Right lobe of liver (tissue), 4 donors: Measurements from ENCODE around the gene CFAP221.

Experiments used
- POLR2A ChIP-seq: fragments of 450-650 bp; IDR thresholded peaks from one replicate; pipeline ENCODE4 v1.6.1; 2017; ENCODE audit warnings: antibody characterized with exemption, mild to moderate bottlenecking
- TF ChIP-seq, protein P1 (sequence below), 4 donors: fragments of 200-600 bp in 3 of 4; fragments of 450-650 bp in 1 of 4; IDR thresholded peaks; one replicate each; pipeline versions ENCODE4 v1.5.1 to v1.8.0; 2016 to 2022; ENCODE audit warnings: antibody characterized with exemption in 4 of 4, mild to moderate bottlenecking in 2 of 4
- donor health status: DM: no; HTN: no; CAD: no.
- donor health status: DM: no; HTN: no; CAD: no.
- donor health status: DM: no; HTN: yes; CAD: no.

DNA sequence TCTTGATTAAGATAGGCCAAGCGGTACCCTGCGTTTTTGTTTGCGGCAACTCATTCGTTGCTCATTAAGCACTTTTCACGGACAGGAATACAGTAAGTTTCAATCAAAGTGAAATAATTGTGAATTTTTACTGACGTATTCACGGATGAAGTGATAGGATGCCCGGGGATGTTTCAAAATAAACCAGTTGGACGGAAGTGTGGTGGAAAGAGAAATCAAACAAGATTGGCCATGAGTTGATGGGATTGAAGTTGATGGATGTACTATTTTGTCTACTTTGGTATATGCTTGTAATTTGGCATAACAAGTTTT is 135.2 kb downstream of the CFAP221 start:
- TF ChIP-seq, protein P1, sequence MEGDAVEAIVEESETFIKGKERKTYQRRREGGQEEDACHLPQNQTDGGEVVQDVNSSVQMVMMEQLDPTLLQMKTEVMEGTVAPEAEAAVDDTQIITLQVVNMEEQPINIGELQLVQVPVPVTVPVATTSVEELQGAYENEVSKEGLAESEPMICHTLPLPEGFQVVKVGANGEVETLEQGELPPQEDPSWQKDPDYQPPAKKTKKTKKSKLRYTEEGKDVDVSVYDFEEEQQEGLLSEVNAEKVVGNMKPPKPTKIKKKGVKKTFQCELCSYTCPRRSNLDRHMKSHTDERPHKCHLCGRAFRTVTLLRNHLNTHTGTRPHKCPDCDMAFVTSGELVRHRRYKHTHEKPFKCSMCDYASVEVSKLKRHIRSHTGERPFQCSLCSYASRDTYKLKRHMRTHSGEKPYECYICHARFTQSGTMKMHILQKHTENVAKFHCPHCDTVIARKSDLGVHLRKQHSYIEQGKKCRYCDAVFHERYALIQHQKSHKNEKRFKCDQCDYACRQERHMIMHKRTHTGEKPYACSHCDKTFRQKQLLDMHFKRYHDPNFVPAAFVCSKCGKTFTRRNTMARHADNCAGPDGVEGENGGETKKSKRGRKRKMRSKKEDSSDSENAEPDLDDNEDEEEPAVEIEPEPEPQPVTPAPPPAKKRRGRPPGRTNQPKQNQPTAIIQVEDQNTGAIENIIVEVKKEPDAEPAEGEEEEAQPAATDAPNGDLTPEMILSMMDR (IDR thresholded peaks at IDR 0.05): no peak
- TF ChIP-seq POLR2A: no peak
